Measurements from ENCODE around the gene HABP2. TPM values are rescaled to one million over a fixed set of nuclear protein-coding genes. Genes with fewer than 3 reads are reported as not detected.
A peak's percentile ranks its signal among the peaks of the same experiment; 100 is the strongest.

HABP2 gene
- total and polyA plus RNA-seq, 4 donors = 109 to 259 (median 197) TPM

- Histone ChIP-seq H3K27me3 (ENCODE audit: control insufficient read depth in 4 of 4, insufficient read depth in 4 of 4, low read length in 3 of 4) (no peaks in the 10 kb centered on the region), H3K27ac (ENCODE audit: low read depth in 1 of 2, low read length in 2 of 2) (peak overlapping the region in 1 of 2 donors; percentile 66), H3K36me3 (ENCODE audit: control insufficient read depth in 4 of 4, insufficient read depth in 3 of 4, low read depth in 1 of 4, low read length in 3 of 4) (peaks cover 4 to 25% (median 17%) of the 10 kb centered on the region in 4 donors), H3K4me3 (ENCODE audit: low read depth in 1 of 3, low read length in 3 of 3) (no peak overlapping the region), H3K4me1 (ENCODE audit: control insufficient read depth in 4 of 4, insufficient read depth in 4 of 4, low read length in 3 of 4) (peaks cover 5 to 71% (median 57%) of the 10 kb centered on the region in 4 donors), H3K9ac (ENCODE audit: low read depth in 1 of 2, low read length in 2 of 2) (no peak overlapping the region), H3K9me3 (ENCODE audit: control insufficient read depth in 4 of 4, low read length in 3 of 4) (no peaks in the 10 kb centered on the region)
- WGBS = 35% methylated on average over 6 of the region's 6 CpGs
- TF ChIP-seq ATF3 (IDR thresholded peaks at IDR 0.05) (peak; percentile 79), CTCF (IDR thresholded peaks at IDR 0.05; ENCODE audit: low read depth, low read length, missing input control) (no peak), FOXA1 (IDR thresholded peaks at IDR 0.05) (peak; percentile 92), YY1 (IDR thresholded peaks at IDR 0.05) (no peak), ZBTB33 (IDR thresholded peaks at IDR 0.05) (peak; percentile 12), HNF4A (conservative IDR thresholded peaks at IDR 0.05) (peak; percentile 87 to 93), FOXA2 (IDR thresholded peaks at IDR 0.05) (peak; percentile 96), EGR1 (IDR thresholded peaks at IDR 0.05; ENCODE audit: low read depth in 2 of 2) (no peak), SP1 (IDR thresholded peaks at IDR 0.05) (peak; percentile 65), RXRA (IDR thresholded peaks at IDR 0.05) (peak; percentile 59 to 71), JUND (IDR thresholded peaks at IDR 0.05) (peak; percentile 48 to 53), HNF4G (IDR thresholded peaks at IDR 0.05) (peak; percentile 30), GABPA (IDR thresholded peaks at IDR 0.05 in 1 of 2, conservative IDR thresholded peaks at IDR 0.05 in 1 of 2) (no peak)
- no peak for DNase-seq (ENCODE audit: low spot score)
Measured at GRCh38 chr10:113566888-113567287, 14.0 kb downstream of the HABP2 start.

- no peak for TF ChIP-seq RAD21 (IDR thresholded peaks at IDR 0.05)
- no peak for TF ChIP-seq TAF1 (conservative IDR thresholded peaks at IDR 0.05)
- TF ChIP-seq RXRA (IDR thresholded peaks at IDR 0.05) = no peak
- no peak for TF ChIP-seq ZBTB33 (IDR thresholded peaks at IDR 0.05)
- TF ChIP-seq YY1 (IDR thresholded peaks at IDR 0.05) = no peak
- no peak for TF ChIP-seq HNF4A (conservative IDR thresholded peaks at IDR 0.05)
- TF ChIP-seq NR2F2 (IDR thresholded peaks at IDR 0.05) = no peak
- no peak for TF ChIP-seq EGR1 (IDR thresholded peaks at IDR 0.05; ENCODE audit: low read depth in 2 of 2)
- TF ChIP-seq HNF4G (IDR thresholded peaks at IDR 0.05) = no peak
- TF ChIP-seq GABPA (IDR thresholded peaks at IDR 0.05 in 1 of 2, conservative IDR thresholded peaks at IDR 0.05 in 1 of 2) = no peak
- no peak for TF ChIP-seq JUND (IDR thresholded peaks at IDR 0.05)
- no peak for TF ChIP-seq MAX (IDR thresholded peaks at IDR 0.05)
- TF ChIP-seq CTCF (IDR thresholded peaks at IDR 0.05; ENCODE audit: low read depth, low read length, missing input control) = no peak
- no peak overlapping the region for H3K27ac ChIP-seq (ENCODE audit: low read depth in 1 of 2, low read length in 2 of 2)
- 89% methylated on average over 8 of the region's 8 CpGs for WGBS
- no peaks in the 10 kb centered on the region for H3K9me3 ChIP-seq (ENCODE audit: control insufficient read depth in 4 of 4, low read length in 3 of 4)
- peaks cover 4 to 52% (median 39%) of the 10 kb centered on the region in 4 donors for H3K4me1 ChIP-seq (ENCODE audit: control insufficient read depth in 4 of 4, insufficient read depth in 4 of 4, low read length in 3 of 4)
- no peak overlapping the region for H3K9ac ChIP-seq (ENCODE audit: low read depth in 1 of 2, low read length in 2 of 2)
- H3K36me3 ChIP-seq (ENCODE audit: control insufficient read depth in 4 of 4, insufficient read depth in 3 of 4, low read depth in 1 of 4, low read length in 3 of 4) = peaks cover 4 to 34% (median 23%) of the 10 kb centered on the region in 4 donors
- no peak for DNase-seq (ENCODE audit: low spot score)
- H3K27me3 ChIP-seq (ENCODE audit: control insufficient read depth in 4 of 4, insufficient read depth in 4 of 4, low read length in 3 of 4) = no peaks in the 10 kb centered on the region
- no peak overlapping the region for H3K4me3 ChIP-seq (ENCODE audit: low read depth in 1 of 3, low read length in 3 of 3)
Measured at GRCh38 chr10:113569576-113569975, 16.7 kb downstream of the HABP2 start.
